Liver (tissue), 9 donors: ENCODE data around the gene SLCO2A1. TPM values are rescaled to one million over a fixed set of nuclear protein-coding genes. Genes with fewer than 3 reads are reported as not detected.

Source experiments
- DNase-seq: peaks from one replicate; pipeline ENCODE4 v3.0.0-alpha.2; 2017; ENCODE audit warnings: low spot score
- H3K27ac ChIP-seq, 2 donors: one replicate each; pipeline ENCODE4 v1.7.0; 2013; ENCODE audit warnings: inconsistent platforms in 2 of 2, low read length in 2 of 2, control low read depth in 1 of 2, low read depth in 1 of 2, mild to moderate bottlenecking in 1 of 2
- H3K27me3 ChIP-seq, 4 donors: one replicate each; pipeline versions ENCODE4 v1.6.1 to v1.7.0; 2013; ENCODE audit warnings: low read length in 3 of 4, inconsistent platforms in 1 of 4, mild to moderate bottlenecking in 1 of 4, moderate library complexity in 1 of 4; ENCODE audit not compliant: control insufficient read depth in 4 of 4, insufficient read depth in 4 of 4
- H3K36me3 ChIP-seq, 4 donors: one replicate each; pipeline versions ENCODE4 v1.6.1 to v1.7.0; 2013; ENCODE audit warnings: low read length in 3 of 4, mild to moderate bottlenecking in 3 of 4, low read depth in 1 of 4, moderate library complexity in 1 of 4; ENCODE audit not compliant: control insufficient read depth in 4 of 4, insufficient read depth in 3 of 4
- H3K4me1 ChIP-seq, 4 donors: one replicate each; pipeline versions ENCODE4 v1.6.1 to v1.7.0; 2013; ENCODE audit warnings: low read length in 3 of 4, mild to moderate bottlenecking in 3 of 4, moderate library complexity in 1 of 4; ENCODE audit not compliant: control insufficient read depth in 4 of 4, insufficient read depth in 4 of 4
- H3K4me3 ChIP-seq, 3 donors: one replicate each; pipeline versions ENCODE4 v1.6.1 to v1.7.0; 2013; ENCODE audit warnings: low read length in 3 of 3, control low read depth in 1 of 3, low read depth in 1 of 3, mild to moderate bottlenecking in 1 of 3
- H3K9ac ChIP-seq, 2 donors: one replicate each; pipeline ENCODE4 v1.7.0; 2013; ENCODE audit warnings: low read length in 2 of 2, mild to moderate bottlenecking in 2 of 2, moderate library complexity in 2 of 2, control low read depth in 1 of 2, low read depth in 1 of 2
- H3K9me3 ChIP-seq, 4 donors: one replicate each; pipeline versions ENCODE4 v1.6.1 to v1.7.0; 2013; ENCODE audit warnings: low read length in 3 of 4; ENCODE audit not compliant: control insufficient read depth in 4 of 4
- ATF3 ChIP-seq: IDR thresholded peaks from 2 replicates; pipeline ENCODE4 v1.6.1; 2016; ENCODE audit warnings: antibody characterized with exemption
- CTCF ChIP-seq: fragments of 150-350 bp; IDR thresholded peaks from 2 replicates; pipeline ENCODE4 v1.5.1; 2017; ENCODE audit warnings: improper control_type of control experiment, low read depth, low read length; ENCODE audit not compliant: missing input control
- EGR1 ChIP-seq, 2 donors: IDR thresholded peaks; 2 replicates each; pipeline ENCODE4 v1.6.1; 2016 to 2018; ENCODE audit warnings: antibody characterized with exemption in 2 of 2, low read depth in 2 of 2
- FOXA1 ChIP-seq: IDR thresholded peaks from 2 replicates; pipeline ENCODE4 v1.6.1; 2016; ENCODE audit warnings: antibody characterized with exemption
- FOXA2 ChIP-seq: IDR thresholded peaks from 2 replicates; pipeline ENCODE4 v1.6.1; 2016; ENCODE audit warnings: antibody characterized with exemption
- GABPA ChIP-seq, 2 donors: IDR thresholded peaks in 1 of 2; conservative IDR thresholded peaks in 1 of 2; 2 replicates each; pipeline ENCODE4 v1.6.1; 2016; ENCODE audit warnings: antibody characterized with exemption in 2 of 2, mild to moderate bottlenecking in 1 of 2, moderate library complexity in 1 of 2
- HNF4A ChIP-seq, 2 donors: conservative IDR thresholded peaks; 2 replicates each; pipeline ENCODE4 v1.6.1; 2016; ENCODE audit warnings: antibody characterized with exemption in 2 of 2, mild to moderate bottlenecking in 2 of 2
- HNF4G ChIP-seq: IDR thresholded peaks from 2 replicates; pipeline ENCODE4 v1.6.1; 2016; ENCODE audit warnings: antibody characterized with exemption
- JUND ChIP-seq, 2 donors: IDR thresholded peaks; 2 replicates each; pipeline ENCODE4 v1.6.1; 2016; ENCODE audit warnings: antibody characterized with exemption in 2 of 2
- MAX ChIP-seq: IDR thresholded peaks from 2 replicates; pipeline ENCODE4 v1.6.1; 2016; ENCODE audit warnings: antibody characterized with exemption
- NR2F2 ChIP-seq: IDR thresholded peaks from 2 replicates; pipeline ENCODE4 v1.6.1; 2016; ENCODE audit warnings: antibody characterized with exemption
- RAD21 ChIP-seq, 2 donors: IDR thresholded peaks; 2 replicates each; pipeline ENCODE4 v1.6.1; 2016; ENCODE audit warnings: antibody characterized with exemption in 2 of 2, mild to moderate bottlenecking in 2 of 2
- REST ChIP-seq: IDR thresholded peaks from 2 replicates; pipeline ENCODE4 v1.6.1; 2016; ENCODE audit warnings: antibody characterized with exemption, mild to moderate bottlenecking
- RXRA ChIP-seq, 2 donors: IDR thresholded peaks; 2 replicates each; pipeline ENCODE4 v1.6.1; 2017 to 2018; ENCODE audit warnings: antibody characterized with exemption in 2 of 2, mild to moderate bottlenecking in 1 of 2
- SP1 ChIP-seq: IDR thresholded peaks from 2 replicates; pipeline ENCODE4 v1.6.1; 2018; ENCODE audit warnings: antibody characterized with exemption, mild to moderate bottlenecking
- TAF1 ChIP-seq: conservative IDR thresholded peaks from 2 replicates; pipeline ENCODE4 v1.6.1; 2016; ENCODE audit warnings: antibody characterized with exemption, mild to moderate bottlenecking
- YY1 ChIP-seq: IDR thresholded peaks from 2 replicates; pipeline ENCODE4 v1.6.1; 2016; ENCODE audit warnings: antibody characterized with exemption, mild to moderate bottlenecking
- ZBTB33 ChIP-seq: IDR thresholded peaks from 2 replicates; pipeline ENCODE4 v1.6.1; 2016; ENCODE audit warnings: antibody characterized with exemption
- WGBS: extraction: QIAGEN DNeasy Blood & Tissue Kit; methylation state at CpG from one replicate; pipeline ENCODE4 v1.1.7; 2013; 5-methylcytosine and 5-hydroxymethylcytosine counted together
- polyA plus RNA-seq, 2 donors: library from polyadenylated mRNA; stranded (reverse) in 1 of 2; unstranded in 1 of 2; fragments of 200-250 nt in 1 of 2; fragments of >200 nt in 1 of 2; fragmentation: Nextera tagmentation in 1 of 2; extraction: Ambion mirVana in 1 of 2; gene quantifications; one replicate each; pipeline versions ENCODE4 v1.2.1 to v1.2.3, GENCODE V29; 2013 to 2015
- total RNA-seq, 2 donors: library from RNA; depleted of rRNA; stranded (reverse); fragments of >200 nt; gene quantifications; one replicate each; pipeline ENCODE4 v1.2.3, GENCODE V29; 2014
- donor health status: healthy.
- donor health status: healthy.
- donor health status: healthy.
- donor health status: healthy.
- donor health status: healthy.

SLCO2A1 gene
- total and polyA plus RNA-seq, 4 donors, result 0.56 to 3.1 (median 2.2) TPM

- Histone ChIP-seq H3K9ac (no peak overlapping the region), H3K4me3 (no peak overlapping the region), H3K27me3 (peaks cover 0 to 2% (median 0%) of the 10 kb centered on the region in 4 donors), H3K4me1 (no peaks in the 10 kb centered on the region), H3K27ac (no peak overlapping the region), H3K9me3 (no peaks in the 10 kb centered on the region), H3K36me3 (no peaks in the 10 kb centered on the region)
- no peak for DNase-seq
- WGBS, result 88% methylated on average over 12 of the region's 12 CpGs
- TF ChIP-seq ZBTB33 (no peak), NR2F2 (no peak), RAD21 (IDR thresholded peaks at IDR 0.05) (no peak), MAX (no peak), HNF4G (no peak), RXRA (IDR thresholded peaks at IDR 0.05) (no peak), ATF3 (no peak), EGR1 (IDR thresholded peaks at IDR 0.05; ENCODE audit: low read depth in 2 of 2) (no peak), HNF4A (conservative IDR thresholded peaks at IDR 0.05) (no peak), CTCF (no peak), REST (no peak), YY1 (no peak), TAF1 (no peak), JUND (IDR thresholded peaks at IDR 0.05) (no peak), GABPA (IDR thresholded peaks at IDR 0.05 in 1 of 2, conservative IDR thresholded peaks at IDR 0.05 in 1 of 2) (no peak), FOXA2 (no peak), FOXA1 (no peak), SP1 (no peak)
Measured at GRCh38 chr3:133996251-133996661, 33.5 kb downstream of the SLCO2A1 start.
